HG03159 (cell line): ENCODE measurements around the gene CCDC137.

Experiments
- ATAC-seq: cut with Tn5 transposase; IDR thresholded peaks from one replicate; pipeline ENCODE4 v1.9.1; 2021; ENCODE audit warnings: mild to moderate bottlenecking, moderate library complexity; ENCODE audit not compliant: unreplicated experiment

The CCDC137 gene

GRCh38 chr17:81682565-81683207 is 16.1 kb downstream of the CCDC137 start:
- ATAC-seq: no peak

- no peak for ATAC-seq
These were observed 16.7 kb downstream of the CCDC137 start for GRCh38 chr17:81683208-81683583.

DNA sequence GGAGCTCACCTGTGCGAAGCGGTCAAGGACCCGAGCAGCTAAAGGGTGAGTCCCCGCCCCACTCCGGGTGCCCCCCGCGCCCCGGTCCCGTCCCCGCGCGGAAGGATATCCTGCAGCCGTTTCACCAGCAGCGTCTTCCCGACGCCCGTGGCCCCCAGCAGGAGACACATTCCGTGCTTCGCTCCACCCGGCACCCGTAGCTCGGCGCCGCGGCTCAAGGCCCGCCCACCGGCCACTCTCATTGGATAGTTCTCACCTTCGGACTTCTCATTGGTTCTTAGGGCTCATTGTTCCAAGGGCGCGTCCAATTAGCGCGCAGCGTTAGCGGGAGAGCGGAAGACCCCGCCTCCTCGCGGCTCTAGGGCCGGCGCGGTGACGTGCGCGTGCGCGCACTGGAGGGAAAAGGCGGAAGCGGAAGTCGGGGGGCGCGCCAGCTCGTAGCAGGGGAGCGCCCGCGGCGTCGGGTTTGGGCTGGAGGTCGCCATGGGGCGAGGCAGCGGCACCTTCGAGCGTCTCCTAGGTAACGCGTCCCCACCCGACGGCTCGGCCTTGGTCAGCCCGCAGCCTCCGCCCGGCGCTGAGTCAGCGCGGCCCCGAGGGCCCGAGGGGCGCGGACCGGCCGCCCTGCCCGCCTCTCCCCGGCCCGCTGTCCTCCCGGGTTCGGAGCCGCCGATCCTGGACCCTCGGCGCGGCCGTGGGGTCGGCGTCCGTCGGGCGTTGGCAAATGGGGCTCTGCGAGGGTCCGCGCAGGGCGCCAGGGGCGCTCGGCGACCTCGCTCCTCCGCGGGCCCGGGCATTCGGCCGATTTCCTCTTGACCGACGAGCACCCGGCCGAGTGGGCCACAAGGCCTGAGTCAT is 17.3 kb downstream of the CCDC137 start, which contains the start of the genes ARL16 and HGS:
Gene ARL16 (minus strand): TSS at position 214 of the 858 bp plus-strand sequence. CDS start 44 bp downstream, at position 170.
Gene HGS (plus strand): TSS at position 428 of the 858 bp plus-strand sequence. CDS start 56 bp downstream, at position 484.
- ATAC-seq: peak; percentile 90

- no peak for ATAC-seq
These were observed 17.9 kb downstream of the CCDC137 start for GRCh38 chr17:81684442-81684911.

DNA sequence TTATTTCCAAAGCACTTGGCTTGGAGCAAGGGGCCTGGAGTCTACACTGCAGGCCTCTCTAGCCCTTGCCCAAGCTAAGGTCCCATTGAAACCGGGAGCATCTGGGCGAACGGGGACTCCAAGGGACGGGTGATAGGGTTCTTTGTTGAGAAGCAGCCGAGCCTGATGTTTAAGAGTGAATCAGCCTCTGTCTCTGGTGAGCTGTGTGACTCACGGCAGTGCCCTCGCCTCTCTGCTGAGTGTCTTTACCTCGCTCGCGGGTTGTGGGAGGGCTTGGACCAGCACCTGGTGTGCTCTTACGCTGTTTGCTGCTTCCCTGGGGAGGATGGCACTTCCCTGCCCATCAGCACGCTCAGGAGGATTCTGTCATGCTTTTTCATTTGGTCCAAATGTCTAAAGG is 18.6 kb downstream of the CCDC137 start:
- ATAC-seq: no peak

- ATAC-seq: no peak
These were observed 20.1 kb downstream of the CCDC137 start for GRCh38 chr17:81686614-81687013.

DNA sequence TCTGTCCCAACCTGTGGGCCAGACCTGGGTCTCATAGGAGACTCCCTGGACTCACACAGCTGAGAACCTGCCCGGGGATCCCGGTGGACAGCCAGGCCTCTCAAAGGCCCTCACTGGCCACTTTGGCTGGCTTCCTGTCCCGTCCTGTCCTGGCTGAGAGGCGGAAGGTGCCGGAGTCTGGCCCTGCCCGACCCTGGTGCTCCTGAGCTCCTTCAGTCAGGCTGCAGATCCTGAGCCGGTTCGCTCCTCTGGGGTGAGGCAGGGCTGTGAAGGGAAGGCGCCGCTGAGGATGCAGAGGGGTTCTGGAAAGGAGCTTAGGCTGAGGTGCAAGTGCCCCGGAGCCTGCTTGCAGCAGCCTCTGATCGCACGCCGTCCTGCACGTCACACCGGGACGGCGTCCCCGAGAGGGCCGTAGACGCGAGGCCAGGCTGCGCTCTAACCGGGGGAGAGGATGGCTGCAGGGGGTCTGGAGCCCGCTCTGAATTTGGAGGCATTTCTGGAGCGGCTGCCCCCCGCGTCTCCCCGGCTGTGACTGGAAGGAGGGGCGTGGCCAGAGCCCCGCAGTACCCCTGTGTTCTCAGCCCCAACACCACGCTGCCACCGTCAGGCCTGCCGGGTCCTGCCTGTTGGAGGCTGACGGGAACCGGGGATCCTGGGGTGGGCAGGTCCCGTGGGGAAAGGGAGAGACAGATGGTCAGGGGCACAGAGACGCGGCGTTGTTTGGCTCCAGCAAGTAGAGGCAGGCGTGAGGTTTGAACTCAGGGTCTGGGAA is 21.4 kb downstream of the CCDC137 start:
- no peak for ATAC-seq

DNA sequence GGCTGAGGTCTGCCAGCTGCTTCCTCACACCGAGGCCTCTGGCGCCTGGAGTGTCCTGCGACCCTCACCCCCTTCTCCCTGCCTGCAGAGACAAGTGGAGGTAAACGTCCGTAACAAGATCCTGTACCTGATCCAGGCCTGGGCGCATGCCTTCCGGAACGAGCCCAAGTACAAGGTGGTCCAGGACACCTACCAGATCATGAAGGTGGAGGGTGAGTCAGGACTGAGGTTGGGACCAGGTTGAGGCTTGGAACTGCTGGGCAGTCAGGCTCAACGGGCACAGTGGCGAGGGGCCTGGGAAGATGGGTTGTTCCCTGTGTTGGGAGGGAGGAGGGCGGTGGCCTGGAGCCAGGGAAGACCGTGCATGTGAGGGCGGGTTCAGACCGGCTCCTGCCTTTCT is 22.1 kb downstream of the CCDC137 start:
- ATAC-seq: no peak

GRCh38 chr17:81690066-81690465 is 23.5 kb downstream of the CCDC137 start:
- ATAC-seq: no peak

DNA sequence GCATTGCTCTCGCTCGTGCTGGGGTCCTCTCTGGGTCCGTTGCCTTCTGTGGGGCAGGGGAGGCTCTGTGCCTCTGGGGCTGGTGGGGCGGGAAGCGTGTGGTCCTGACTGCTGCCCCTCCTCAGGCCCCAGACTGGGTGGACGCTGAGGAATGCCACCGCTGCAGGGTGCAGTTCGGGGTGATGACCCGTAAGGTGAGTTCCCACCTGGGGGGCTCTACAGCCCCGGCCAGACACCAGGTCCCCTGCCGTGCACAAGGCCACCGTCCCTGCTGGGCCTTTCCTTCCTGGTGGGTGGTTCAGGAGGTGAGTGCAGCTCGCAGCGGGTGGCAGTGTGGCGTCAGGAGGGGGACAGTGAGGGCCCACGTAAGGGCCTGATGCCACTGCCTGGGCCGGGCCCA is 24.0 kb downstream of the CCDC137 start:
- no peak for ATAC-seq

DNA sequence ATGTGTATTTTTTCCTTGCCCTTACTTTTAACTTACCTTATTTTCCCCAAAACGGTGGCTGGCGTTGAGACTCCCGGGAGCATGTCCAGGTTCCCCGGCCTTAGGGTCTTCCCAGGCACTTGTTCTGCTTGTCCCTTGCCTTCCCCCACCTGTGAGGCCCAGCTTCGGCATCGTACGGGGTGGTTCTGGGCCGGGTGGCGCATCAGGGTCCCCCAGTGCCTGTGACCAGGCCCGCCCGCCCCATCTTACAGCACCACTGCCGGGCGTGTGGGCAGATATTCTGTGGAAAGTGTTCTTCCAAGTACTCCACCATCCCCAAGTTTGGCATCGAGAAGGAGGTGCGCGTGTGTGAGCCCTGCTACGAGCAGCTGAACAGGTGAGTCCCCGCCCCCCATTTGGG is 24.7 kb downstream of the CCDC137 start:
- no peak for ATAC-seq

DNA sequence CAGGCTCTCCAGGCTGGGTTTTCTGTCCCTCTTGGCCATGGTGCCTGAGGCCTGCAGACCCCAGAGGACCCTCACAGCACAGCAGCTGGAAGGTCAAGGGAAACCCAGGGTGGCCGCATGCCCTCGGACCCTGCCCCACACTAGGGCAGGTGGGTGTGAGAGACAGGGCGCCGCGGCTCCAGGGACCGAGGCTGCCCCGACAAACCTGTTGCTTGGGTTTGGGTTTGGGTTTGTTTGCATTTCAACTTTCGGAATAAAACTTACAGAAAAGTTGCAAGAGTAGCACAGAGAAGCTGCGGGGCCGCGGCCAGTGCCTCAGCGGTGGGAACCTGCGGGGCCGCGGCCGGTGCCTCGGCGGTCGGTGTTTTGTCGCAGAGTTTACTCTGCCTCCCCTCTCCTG is 25.1 kb downstream of the CCDC137 start:
- ATAC-seq: no peak

DNA sequence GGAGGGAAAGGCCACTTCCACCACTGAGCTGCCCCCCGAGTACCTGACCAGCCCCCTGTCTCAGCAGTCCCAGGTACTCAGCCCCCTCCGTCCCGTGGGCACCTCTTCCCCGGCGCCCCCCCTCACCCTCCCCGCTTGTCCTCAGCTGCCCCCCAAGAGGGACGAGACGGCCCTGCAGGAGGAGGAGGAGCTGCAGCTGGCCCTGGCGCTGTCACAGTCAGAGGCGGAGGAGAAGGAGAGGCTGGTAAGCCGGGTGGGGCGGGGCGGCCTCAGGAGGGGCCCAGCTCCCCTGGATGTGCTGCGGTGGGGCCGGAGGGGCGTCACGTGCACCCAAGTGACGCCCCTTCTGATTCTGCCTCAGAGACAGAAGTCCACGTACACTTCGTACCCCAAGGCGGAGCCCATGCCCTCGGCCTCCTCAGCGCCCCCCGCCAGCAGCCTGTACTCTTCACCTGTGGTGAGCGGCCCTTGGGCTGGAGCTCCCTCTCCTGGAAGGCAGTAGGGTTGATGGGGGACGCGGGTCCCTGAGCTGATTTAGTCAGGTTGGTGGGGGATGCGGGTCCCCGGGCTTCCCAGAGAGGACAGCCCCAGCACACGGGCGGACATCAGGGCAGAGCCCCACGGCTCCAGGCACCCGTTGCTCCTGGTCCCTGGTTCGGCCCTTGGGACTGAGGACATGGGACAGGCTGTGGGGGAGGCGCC is 27.1 kb downstream of the CCDC137 start:
- no peak for ATAC-seq

GRCh38 chr17:81694810-81695209 is 28.3 kb downstream of the CCDC137 start:
- ATAC-seq: no peak

DNA sequence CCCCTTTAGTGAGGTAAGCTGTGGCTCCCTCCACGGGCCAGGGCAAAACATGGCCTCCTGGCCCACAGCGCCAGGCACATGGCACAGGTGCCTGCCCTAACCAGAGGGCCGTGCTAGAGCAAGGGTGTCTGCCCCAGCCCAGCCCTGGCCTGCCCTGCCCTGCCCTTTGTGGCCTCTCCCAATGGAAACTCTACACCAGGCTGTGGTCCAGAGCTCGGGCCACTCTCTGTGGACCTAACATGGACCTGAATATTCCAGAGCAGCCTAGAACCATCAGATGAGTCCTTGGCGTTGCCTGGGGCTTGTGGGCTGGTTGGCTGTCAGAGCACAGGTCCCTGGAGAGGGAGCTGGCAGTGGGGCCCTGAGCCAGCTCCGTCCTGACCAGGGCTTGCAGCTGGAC is 28.7 kb downstream of the CCDC137 start:
- ATAC-seq: no peak

DNA sequence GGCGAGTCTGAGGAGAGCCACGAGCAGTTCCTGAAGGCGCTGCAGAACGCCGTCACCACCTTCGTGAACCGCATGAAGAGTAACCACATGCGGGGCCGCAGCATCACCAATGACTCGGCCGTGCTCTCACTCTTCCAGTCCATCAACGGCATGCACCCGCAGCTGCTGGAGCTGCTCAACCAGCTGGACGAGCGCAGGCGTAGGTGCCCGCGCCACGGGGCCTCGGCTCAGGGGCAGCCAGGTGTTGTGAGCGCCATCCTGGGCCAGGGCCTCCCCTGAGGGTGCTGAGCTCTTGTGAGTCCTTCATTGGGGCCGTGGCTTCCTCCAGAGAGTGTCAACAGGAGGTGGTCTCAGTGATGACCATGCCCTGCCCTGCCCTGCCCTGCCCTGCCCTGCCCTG is 29.3 kb downstream of the CCDC137 start:
- ATAC-seq: no peak

DNA sequence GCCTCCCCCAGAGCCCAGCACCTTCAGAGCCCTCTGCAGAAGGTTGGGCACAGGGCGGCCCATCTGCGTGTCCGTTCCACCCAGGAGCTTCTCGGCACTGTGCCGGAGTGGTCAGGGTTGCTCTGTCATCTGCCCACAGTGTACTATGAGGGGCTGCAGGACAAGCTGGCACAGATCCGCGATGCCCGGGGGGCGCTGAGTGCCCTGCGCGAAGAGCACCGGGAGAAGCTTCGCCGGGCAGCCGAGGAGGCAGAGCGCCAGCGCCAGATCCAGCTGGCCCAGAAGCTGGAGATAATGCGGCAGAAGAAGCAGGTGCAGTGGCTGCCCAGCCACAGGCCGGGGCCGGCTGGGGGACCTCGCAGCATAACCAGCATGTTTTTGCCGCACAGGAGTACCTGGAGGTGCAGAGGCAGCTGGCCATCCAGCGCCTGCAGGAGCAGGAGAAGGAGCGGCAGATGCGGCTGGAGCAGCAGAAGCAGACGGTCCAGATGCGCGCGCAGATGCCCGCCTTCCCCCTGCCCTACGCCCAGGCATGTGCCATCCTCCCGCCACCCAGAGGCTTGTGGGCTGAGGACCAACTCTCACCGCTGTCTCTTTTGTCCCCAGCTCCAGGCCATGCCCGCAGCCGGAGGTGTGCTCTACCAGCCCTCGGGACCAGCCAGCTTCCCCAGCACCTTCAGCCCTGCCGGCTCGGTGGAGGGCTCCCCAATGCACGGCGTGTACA is 29.8 kb downstream of the CCDC137 start:
- no peak for ATAC-seq

DNA sequence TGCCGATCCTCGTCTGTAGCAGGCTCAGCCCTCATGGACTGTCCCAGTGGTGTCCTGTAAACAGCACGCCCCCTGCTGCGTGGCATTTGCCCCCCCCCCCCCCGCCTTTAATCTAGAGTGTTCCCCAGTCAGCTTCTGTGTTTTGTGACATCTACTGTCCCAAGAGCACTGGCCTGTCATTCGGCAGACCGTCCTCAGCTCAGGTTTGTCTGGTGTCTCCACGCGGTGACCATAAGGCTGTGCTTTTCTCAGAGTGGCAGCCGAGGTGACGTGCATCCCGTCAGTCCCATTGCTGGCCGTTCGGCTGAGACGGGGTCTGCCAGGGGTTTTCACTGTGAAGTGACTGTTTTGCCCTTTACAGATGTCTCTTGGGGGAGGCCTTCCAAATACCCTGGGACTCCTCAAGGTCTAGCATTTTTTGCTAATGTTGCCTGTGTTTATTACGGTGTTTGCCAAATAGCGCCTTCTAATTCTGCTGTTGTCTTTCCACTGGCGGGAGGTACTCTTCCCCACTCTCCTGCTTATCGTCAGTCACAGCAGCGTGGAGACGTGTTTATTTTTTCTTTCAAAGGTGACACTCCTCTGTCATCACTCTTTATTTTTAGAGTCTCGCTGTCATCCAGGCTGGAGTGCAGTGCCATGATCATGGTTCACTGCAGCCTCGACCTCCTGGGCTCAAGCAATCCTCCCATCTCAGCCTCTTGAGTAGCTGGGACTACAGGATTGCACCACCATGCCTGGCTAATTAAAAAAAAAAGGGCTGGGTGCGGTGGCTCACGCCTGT is 30.9 kb downstream of the CCDC137 start:
- ATAC-seq: no peak
